ENCODE measurements around the gene SLC26A2. TPM values are rescaled to one million over a fixed set of nuclear protein-coding genes. Genes with fewer than 3 reads are reported as not detected.
"Not testable (repeated sequence)": the region's sequence is repeated elsewhere in the genome, so short reads cannot be mapped to it uniquely, and the experiment has no call there.

SLC26A2 gene
- total RNA-seq, 1 experiment from 2014 or later, result 10.8 TPM

GRCh38 chr5:149940941-149941644 lies 19.5 kb upstream of the SLC26A2 start:
- H3K79me2 ChIP-seq (ENCODE audit: low read length), result no peaks in the 10 kb centered on the region
- DNase-seq (peak; percentile 56), ATAC-seq (no peak; the same call in 1 of the 2 replicates)
- intact Hi-C loops (cut with micrococcal nuclease), result no loop called here
- H3K4me2 ChIP-seq (ENCODE audit: low read length), result no peak overlapping the region
- ChIA-PET CTCF (no interaction called here), POLR2A (ENCODE audit: unreplicated experiment) (no interaction called here)
- H3K27me3 ChIP-seq (ENCODE audit: low read length), result no peaks in the 10 kb centered on the region
- no peak overlapping the region for H3K4me3 ChIP-seq (ENCODE audit: low read length)
- H3K4me1 ChIP-seq (ENCODE audit: insufficient read depth, low read length), result peaks cover 58% of the 10 kb centered on the region
- peak overlapping the region; percentile 33 for H3K27ac ChIP-seq (ENCODE audit: low read length)
- H3K9me2 ChIP-seq (replicated peaks; ENCODE audit: low read length), result no peaks in the 10 kb centered on the region
- no TSS peak for BruUV-seq (replicated peaks)
- no peaks in the 10 kb centered on the region for H3K36me3 ChIP-seq (ENCODE audit: low read depth, low read length)
- H3K9me3 ChIP-seq (ENCODE audit: low read length), result no peaks in the 10 kb centered on the region
- peaks cover 19% of the 10 kb centered on the region for H3F3A ChIP-seq (ENCODE audit: low read length, unreplicated experiment)
- TF ChIP-seq EZH2 (IDR thresholded peaks at IDR 0.05; ENCODE audit: low read length, unreplicated experiment), result no peak
- TF ChIP-seq EZH2phosphoT487 (IDR thresholded peaks at IDR 0.05; ENCODE audit: borderline replicate concordance, low read length), result no peak
- no peak for TF ChIP-seq CTCF (conservative IDR thresholded peaks at IDR 0.05; ENCODE audit: low read depth, low read length)
- H2AFZ ChIP-seq (ENCODE audit: low read length), result no peak overlapping the region
- no peak overlapping the region for H3K9ac ChIP-seq (ENCODE audit: low read length)
- H4K20me1 ChIP-seq (ENCODE audit: low read length), result no peaks in the 10 kb centered on the region

GRCh38 chr5:149941795-149942194 lies 18.8 kb upstream of the SLC26A2 start:
- peaks cover 19% of the 10 kb centered on the region for H3F3A ChIP-seq (ENCODE audit: low read length, unreplicated experiment)
- intact Hi-C loops (cut with micrococcal nuclease), result no loop called here
- H3K9me3 ChIP-seq (ENCODE audit: low read length), result no peaks in the 10 kb centered on the region
- peak overlapping the region; percentile 33 for H3K27ac ChIP-seq (ENCODE audit: low read length)
- no peaks in the 10 kb centered on the region for H3K9me2 ChIP-seq (replicated peaks; ENCODE audit: low read length)
- ChIA-PET POLR2A (ENCODE audit: unreplicated experiment) (no interaction called here), CTCF (no interaction called here)
- no peaks in the 10 kb centered on the region for H3K79me2 ChIP-seq (ENCODE audit: low read length)
- H3K4me2 ChIP-seq (ENCODE audit: low read length), result no peak overlapping the region
- H3K4me3 ChIP-seq (ENCODE audit: low read length), result no peak overlapping the region
- H3K27me3 ChIP-seq (ENCODE audit: low read length), result no peaks in the 10 kb centered on the region
- no peak for DNase-seq
- H3K4me1 ChIP-seq (ENCODE audit: insufficient read depth, low read length), result peaks cover 51% of the 10 kb centered on the region
- H3K36me3 ChIP-seq (ENCODE audit: low read depth, low read length), result no peaks in the 10 kb centered on the region
- H4K20me1 ChIP-seq (ENCODE audit: low read length), result no peaks in the 10 kb centered on the region
- H2AFZ ChIP-seq (ENCODE audit: low read length), result no peak overlapping the region
- no peak for ATAC-seq
- no peak for TF ChIP-seq EZH2 (IDR thresholded peaks at IDR 0.05; ENCODE audit: low read length, unreplicated experiment)
- TF ChIP-seq CTCF (conservative IDR thresholded peaks at IDR 0.05; ENCODE audit: low read depth, low read length), result no peak
- no peak for TF ChIP-seq EZH2phosphoT487 (IDR thresholded peaks at IDR 0.05; ENCODE audit: borderline replicate concordance, low read length)
- BruUV-seq (replicated peaks), result no TSS peak
- no peak overlapping the region for H3K9ac ChIP-seq (ENCODE audit: low read length)

- Histone ChIP-seq H3K9ac (ENCODE audit: low read length) (no peak overlapping the region), H3K36me3 (ENCODE audit: low read depth, low read length) (no peaks in the 10 kb centered on the region), H3K9me2 (replicated peaks; ENCODE audit: low read length) (no peaks in the 10 kb centered on the region), H3K4me3 (ENCODE audit: low read length) (no peak overlapping the region), H3K9me3 (ENCODE audit: low read length) (no peaks in the 10 kb centered on the region), H3K4me1 (ENCODE audit: insufficient read depth, low read length) (peaks cover 47% of the 10 kb centered on the region), H3F3A (ENCODE audit: low read length, unreplicated experiment) (peaks cover 19% of the 10 kb centered on the region), H3K27ac (ENCODE audit: low read length) (no peak overlapping the region), H3K27me3 (ENCODE audit: low read length) (no peaks in the 10 kb centered on the region), H2AFZ (ENCODE audit: low read length) (no peak overlapping the region), H3K79me2 (ENCODE audit: low read length) (no peaks in the 10 kb centered on the region), H3K4me2 (ENCODE audit: low read length) (no peak overlapping the region), H4K20me1 (ENCODE audit: low read length) (no peaks in the 10 kb centered on the region)
- no peak for ATAC-seq
- DNase-seq, result no peak
- CTCF ChIA-PET, result no interaction called here
- POLR2A ChIA-PET (ENCODE audit: unreplicated experiment), result no interaction called here
- TF ChIP-seq EZH2 (IDR thresholded peaks at IDR 0.05; ENCODE audit: low read length, unreplicated experiment) (no peak), CTCF (conservative IDR thresholded peaks at IDR 0.05; ENCODE audit: low read depth, low read length) (no peak), EZH2phosphoT487 (IDR thresholded peaks at IDR 0.05; ENCODE audit: borderline replicate concordance, low read length) (no peak)
- intact Hi-C loops (cut with micrococcal nuclease), result no loop called here
- no TSS peak for BruUV-seq (replicated peaks)
These were observed 18.4 kb upstream of the SLC26A2 start for GRCh38 chr5:149942199-149942598.

- H3K4me3 ChIP-seq (ENCODE audit: low read length); ATAC-seq; BruUV-seq (replicated peaks); H3K79me2 ChIP-seq (ENCODE audit: low read length); H4K20me1 ChIP-seq (ENCODE audit: low read length); H3K9me3 ChIP-seq (ENCODE audit: low read length); CTCF ChIA-PET; H3K9me2 ChIP-seq (replicated peaks; ENCODE audit: low read length); DNase-seq; H3K27me3 ChIP-seq (ENCODE audit: low read length); POLR2A ChIA-PET (ENCODE audit: unreplicated experiment); H3K9ac ChIP-seq (ENCODE audit: low read length); H3K4me2 ChIP-seq (ENCODE audit: low read length); H3K36me3 ChIP-seq (ENCODE audit: low read depth, low read length); intact Hi-C loops (cut with micrococcal nuclease); H2AFZ ChIP-seq (ENCODE audit: low read length); H3K27ac ChIP-seq (ENCODE audit: low read length): not testable (repeated sequence)
- Histone ChIP-seq H3K4me1 (ENCODE audit: insufficient read depth, low read length) (peaks cover 41% of the 10 kb centered on the region), H3F3A (ENCODE audit: low read length, unreplicated experiment) (peaks cover 19% of the 10 kb centered on the region)
These were observed 17.8 kb upstream of the SLC26A2 start for GRCh38 chr5:149942741-149943169.

All from PC-3 (cell line).